CD4-positive, alpha-beta T cell treated with Interleukin-10 for 1 hour (primary cell): ENCODE measurements around the gene BCAP31.
"Not testable (repeated sequence)": the region's sequence is repeated elsewhere in the genome, so short reads cannot be mapped to it uniquely, and the experiment has no call there.

Experiments used
- DNase-seq: peaks from one replicate; pipeline ENCODE4 v3.0.0-alpha.2; 2020

Gene BCAP31

GRCh38 chrX:153707406-153707805, 16.8 kb downstream of the BCAP31 start:
- no peak for DNase-seq

GRCh38 chrX:153706799-153707198, 17.4 kb downstream of the BCAP31 start:
- no peak for DNase-seq

- DNase-seq, result not testable (repeated sequence)
Observed at GRCh38 chrX:153705403-153706060, 18.7 kb downstream of the BCAP31 start.

GRCh38 chrX:153704631-153705402, 19.4 kb downstream of the BCAP31 start:
- DNase-seq, result not testable (repeated sequence)

- no peak for DNase-seq
Observed at GRCh38 chrX:153704021-153704526, 20.1 kb downstream of the BCAP31 start.

GRCh38 chrX:153703036-153703370, 21.2 kb downstream of the BCAP31 start:
- no peak for DNase-seq

- DNase-seq, result no peak
Observed at GRCh38 chrX:153702336-153703035, 21.7 kb downstream of the BCAP31 start.

GRCh38 chrX:153701706-153702105, 22.5 kb downstream of the BCAP31 start:
- no peak for DNase-seq

GRCh38 chrX:153700967-153701366, 23.2 kb downstream of the BCAP31 start:
- no peak for DNase-seq

GRCh38 chrX:153700376-153700945, 23.7 kb downstream of the BCAP31 start:
- DNase-seq, result no peak

- not testable (repeated sequence) for DNase-seq
Observed at GRCh38 chrX:153699784-153700371, 24.3 kb downstream of the BCAP31 start.

GRCh38 chrX:153699210-153699783, 24.9 kb downstream of the BCAP31 start:
- DNase-seq, result not testable (repeated sequence)

- no peak for DNase-seq
Observed at GRCh38 chrX:153697924-153698865, 26.0 kb downstream of the BCAP31 start.

GRCh38 chrX:153696986-153697722, 27.0 kb downstream of the BCAP31 start:
- DNase-seq, result not testable (repeated sequence)

- DNase-seq, result not testable (repeated sequence)
Observed at GRCh38 chrX:153696538-153696937, 27.6 kb downstream of the BCAP31 start.

GRCh38 chrX:153696100-153696499, 28.1 kb downstream of the BCAP31 start:
- DNase-seq, result no peak

- DNase-seq, result no peak
Observed at GRCh38 chrX:153694687-153695270, 29.4 kb downstream of the BCAP31 start.

- DNase-seq, result not testable (repeated sequence)
Observed at GRCh38 chrX:153694256-153694655, 29.9 kb downstream of the BCAP31 start.

- no peak for DNase-seq
Observed at GRCh38 chrX:153693216-153694086, 30.7 kb downstream of the BCAP31 start.
